ENCODE data around the gene ALKBH2.
A peak's percentile ranks its signal among the peaks of the same experiment; 100 is the strongest.

ALKBH2 gene

GRCh38 chr12:109093022-109093918 is at the start of gene ALKBH2:
ALKBH2 (minus strand) TSS chr12:109093472; CDS start chr12:109092786, 686 bp downstream.
- DNase-seq: peak; percentile 96

- no peak for DNase-seq
Observed at GRCh38 chr12:109140560-109140959, 47.3 kb upstream of the ALKBH2 start.

- DNase-seq: no peak
Observed at GRCh38 chr12:109139791-109140190, 46.5 kb upstream of the ALKBH2 start.

- no peak for DNase-seq
Observed at GRCh38 chr12:109139360-109139759, 46.1 kb upstream of the ALKBH2 start.

- no peak for DNase-seq
Observed at GRCh38 chr12:109137055-109137454, 43.8 kb upstream of the ALKBH2 start.

- DNase-seq: no peak
Observed at GRCh38 chr12:109134186-109134917, 41.1 kb upstream of the ALKBH2 start.

GRCh38 chr12:109131154-109132050 is 38.1 kb upstream of the ALKBH2 start:
- no peak for DNase-seq

GRCh38 chr12:109130297-109131153 is 37.3 kb upstream of the ALKBH2 start:
- DNase-seq: no peak

- DNase-seq: no peak
Observed at GRCh38 chr12:109127533-109128242, 34.4 kb upstream of the ALKBH2 start.

- DNase-seq: no peak
Observed at GRCh38 chr12:109126784-109127183, 33.5 kb upstream of the ALKBH2 start.

GRCh38 chr12:109125791-109126190 is 32.5 kb upstream of the ALKBH2 start:
- no peak for DNase-seq

GRCh38 chr12:109124878-109125648 is 31.8 kb upstream of the ALKBH2 start:
- no peak for DNase-seq

GRCh38 chr12:109121346-109121880 is 28.1 kb upstream of the ALKBH2 start:
- no peak for DNase-seq

GRCh38 chr12:109120557-109120956 is 27.3 kb upstream of the ALKBH2 start:
- no peak for DNase-seq

GRCh38 chr12:109120095-109120494 is 26.8 kb upstream of the ALKBH2 start:
- DNase-seq: no peak

GRCh38 chr12:109116611-109116949 is 23.3 kb upstream of the ALKBH2 start:
- no peak for DNase-seq

GRCh38 chr12:109115758-109116610 is 22.7 kb upstream of the ALKBH2 start, which contains the start of gene ACACB:
ACACB (plus strand) TSS chr12:109116587; CDS start chr12:109139406, 22,819 bp downstream.
- no peak for DNase-seq

- DNase-seq: no peak
Observed at GRCh38 chr12:109115404-109115757, 22.1 kb upstream of the ALKBH2 start.

GRCh38 chr12:109114644-109115043 is 21.4 kb upstream of the ALKBH2 start:
- no peak for DNase-seq

All from CD4-positive, alpha-beta T cell treated with Interleukin-6 for 4 hours (primary cell).